WTC11 (cell line): ENCODE results near the gene RASA2. TPM values are rescaled to one million over a fixed set of nuclear protein-coding genes. Genes with fewer than 3 reads are reported as not detected.
A peak's percentile ranks its signal among the peaks of the same experiment; 100 is the strongest.

Experiments
- ATAC-seq: fragments of 200-7000 bp; cut with Tn5 transposase; 2 replicates; pipeline ENCODE4 v1.10.0; 2021; ENCODE audit warnings: mild to moderate bottlenecking, moderate library complexity
- CTCF ChIA-PET: fragments of 300-600 bp; sonication (Branson Sonifier 250); formaldehyde crosslinking; loops from one replicate; lab custom pipeline; 2021; ENCODE audit warnings: antibody characterized with exemption; lab: Charles Lee
- POLR2A ChIA-PET: fragments of 350-600 bp; sonication (Branson Sonifier 250); formaldehyde crosslinking; loops from one replicate; lab custom pipeline; 2021; ENCODE audit warnings: antibody characterized with exemption; lab: Charles Lee
- DNase-seq: peaks from one replicate; pipeline ENCODE4 v3.0.0; 2021; ENCODE audit warnings: low spot score
- H3K27ac Mint-ChIP-seq: 2 replicates; pipeline ENCODE4 v1.8.0; 2021; ENCODE audit warnings: mixed read lengths
- H3K27me3 Mint-ChIP-seq: 2 replicates; pipeline ENCODE4 v1.8.0; 2021; ENCODE audit warnings: low read depth, mild to moderate bottlenecking, moderate library complexity, mixed read lengths
- H3K36me3 Mint-ChIP-seq: 2 replicates; pipeline ENCODE4 v1.8.0; 2021; ENCODE audit warnings: mixed read lengths
- H3K4me1 Mint-ChIP-seq: 2 replicates; pipeline ENCODE4 v1.8.0; 2022; ENCODE audit warnings: mixed read lengths
- H3K4me3 Mint-ChIP-seq: 2 replicates; pipeline ENCODE4 v1.8.0; 2021; ENCODE audit warnings: mild to moderate bottlenecking, moderate library complexity, mixed read lengths
- H3K9me3 Mint-ChIP-seq: 2 replicates; pipeline ENCODE4 v1.8.0; 2021; ENCODE audit warnings: mixed read lengths
- ATF3 ChIP-seq: sonication (generic); formaldehyde crosslinking; conservative IDR thresholded peaks from 2 replicates; pipeline ENCODE4 v1.8.1; 2022; ENCODE audit warnings: mild to moderate bottlenecking, missing genetic modification reagents
- CBFB ChIP-seq: sonication (generic); formaldehyde crosslinking; IDR thresholded peaks from 2 replicates; pipeline ENCODE4 v1.8.1; 2022; ENCODE audit warnings: mild to moderate bottlenecking, low read depth, missing genetic modification reagents
- CREM ChIP-seq: sonication (generic); formaldehyde crosslinking; IDR thresholded peaks from 2 replicates; pipeline ENCODE4 v1.8.1; 2022; ENCODE audit warnings: mild to moderate bottlenecking, missing genetic modification reagents, moderate library complexity
- NR2C2 ChIP-seq: sonication (generic); formaldehyde crosslinking; IDR thresholded peaks from 2 replicates; pipeline ENCODE4 v1.8.0; 2022; ENCODE audit warnings: mild to moderate bottlenecking, missing genetic modification reagents
- PRRX2 ChIP-seq: fragments of 250-450 bp; sonication (Bioruptor Pico); IDR thresholded peaks from 2 replicates; pipeline ENCODE4 v1.8.0; 2021; ENCODE audit warnings: mild to moderate bottlenecking
- RORB ChIP-seq: fragments of 250-450 bp; sonication (Bioruptor Pico); IDR thresholded peaks from 2 replicates; pipeline ENCODE4 v1.9.0; 2021; ENCODE audit warnings: mild to moderate bottlenecking
- SP1 ChIP-seq: sonication (generic); formaldehyde crosslinking; conservative IDR thresholded peaks from 2 replicates; pipeline ENCODE4 v1.8.1; 2022; ENCODE audit warnings: missing genetic modification reagents
- TEAD1 ChIP-seq: sonication (generic); formaldehyde crosslinking; IDR thresholded peaks from 2 replicates; pipeline ENCODE4 v1.8.0; 2022; ENCODE audit warnings: mild to moderate bottlenecking, missing genetic modification reagents
- ZNF219 ChIP-seq: sonication (generic); formaldehyde crosslinking; IDR thresholded peaks from 2 replicates; pipeline ENCODE4 v1.8.0; 2023; ENCODE audit warnings: missing genetic modification reagents, mild to moderate bottlenecking, borderline replicate concordance
- total RNA-seq: library from RNA; stranded (reverse); gene quantifications from 3 replicates; pipeline ENCODE4 v1.2.3, GENCODE V29; 2021
- TF ChIP-seq, protein P1 (sequence below): sonication (generic); formaldehyde crosslinking; IDR thresholded peaks from 2 replicates; pipeline ENCODE4 v1.8.1; 2022; ENCODE audit warnings: low read depth, missing genetic modification reagents, borderline replicate concordance
- TF ChIP-seq, protein P2 (sequence below): fragments of 250-450 bp; sonication (Bioruptor Pico); IDR thresholded peaks from 2 replicates; pipeline ENCODE4 v1.9.0; 2021; ENCODE audit warnings: mild to moderate bottlenecking, borderline replicate concordance
- TF ChIP-seq, protein P3 (sequence below): sonication (generic); formaldehyde crosslinking; IDR thresholded peaks from 2 replicates; pipeline ENCODE4 v1.8.0; 2022; ENCODE audit warnings: mild to moderate bottlenecking, missing genetic modification reagents
- TF ChIP-seq, protein P4 (sequence below): sonication (generic); formaldehyde crosslinking; IDR thresholded peaks from 2 replicates; pipeline ENCODE4 v1.8.1; 2023; ENCODE audit warnings: mild to moderate bottlenecking, missing genetic modification reagents

The RASA2 gene
- total RNA-seq, 1 experiment from 2014 or later: 13.9 TPM

- H3K4me3 Mint-ChIP-seq: no peak overlapping the region
- ATAC-seq (no peak), DNase-seq (no peak)
- no peaks in the 10 kb centered on the region for H3K27me3 Mint-ChIP-seq
- POLR2A ChIA-PET: no interaction called here
- no peak overlapping the region for H3K27ac Mint-ChIP-seq
- no peaks in the 10 kb centered on the region for H3K9me3 Mint-ChIP-seq
- H3K36me3 Mint-ChIP-seq: peaks cover 12% of the 10 kb centered on the region
- no peak for TF ChIP-seq PRRX2 (CRISPR knock-in tag)
- TF ChIP-seq, protein P1, sequence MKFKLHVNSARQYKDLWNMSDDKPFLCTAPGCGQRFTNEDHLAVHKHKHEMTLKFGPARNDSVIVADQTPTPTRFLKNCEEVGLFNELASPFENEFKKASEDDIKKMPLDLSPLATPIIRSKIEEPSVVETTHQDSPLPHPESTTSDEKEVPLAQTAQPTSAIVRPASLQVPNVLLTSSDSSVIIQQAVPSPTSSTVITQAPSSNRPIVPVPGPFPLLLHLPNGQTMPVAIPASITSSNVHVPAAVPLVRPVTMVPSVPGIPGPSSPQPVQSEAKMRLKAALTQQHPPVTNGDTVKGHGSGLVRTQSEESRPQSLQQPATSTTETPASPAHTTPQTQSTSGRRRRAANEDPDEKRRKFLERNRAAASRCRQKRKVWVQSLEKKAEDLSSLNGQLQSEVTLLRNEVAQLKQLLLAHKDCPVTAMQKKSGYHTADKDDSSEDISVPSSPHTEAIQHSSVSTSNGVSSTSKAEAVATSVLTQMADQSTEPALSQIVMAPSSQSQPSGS (CRISPR knock-in tag): no peak
- peaks cover 17% of the 10 kb centered on the region for H3K4me1 Mint-ChIP-seq
- CTCF ChIA-PET: no interaction called here
These were observed 121.6 kb downstream of the RASA2 start for GRCh38 chr3:141608438-141608837.

GRCh38 chr3:141610939-141611338, 124.1 kb downstream of the RASA2 start:
- ChIA-PET CTCF (interaction anchor here (0.8 to 1.9 kb wide), 5 partner anchors 10 to 50 kb away, joined by 3 to 14 read pairs (median 4); no protein-coding TSS in a partner anchor), POLR2A (no interaction called here)
- Mint-ChIP-seq H3K9me3 (no peaks in the 10 kb centered on the region), H3K36me3 (peaks cover 12% of the 10 kb centered on the region), H3K4me1 (peaks cover 17% of the 10 kb centered on the region), H3K4me3 (peak overlapping the region; percentile 2; the same call in 1 of the 2 replicates), H3K27me3 (no peaks in the 10 kb centered on the region), H3K27ac (peak overlapping the region; percentile 36)
- ATAC-seq (peak; percentile 78), DNase-seq (no peak)
- TF ChIP-seq, protein P2, sequence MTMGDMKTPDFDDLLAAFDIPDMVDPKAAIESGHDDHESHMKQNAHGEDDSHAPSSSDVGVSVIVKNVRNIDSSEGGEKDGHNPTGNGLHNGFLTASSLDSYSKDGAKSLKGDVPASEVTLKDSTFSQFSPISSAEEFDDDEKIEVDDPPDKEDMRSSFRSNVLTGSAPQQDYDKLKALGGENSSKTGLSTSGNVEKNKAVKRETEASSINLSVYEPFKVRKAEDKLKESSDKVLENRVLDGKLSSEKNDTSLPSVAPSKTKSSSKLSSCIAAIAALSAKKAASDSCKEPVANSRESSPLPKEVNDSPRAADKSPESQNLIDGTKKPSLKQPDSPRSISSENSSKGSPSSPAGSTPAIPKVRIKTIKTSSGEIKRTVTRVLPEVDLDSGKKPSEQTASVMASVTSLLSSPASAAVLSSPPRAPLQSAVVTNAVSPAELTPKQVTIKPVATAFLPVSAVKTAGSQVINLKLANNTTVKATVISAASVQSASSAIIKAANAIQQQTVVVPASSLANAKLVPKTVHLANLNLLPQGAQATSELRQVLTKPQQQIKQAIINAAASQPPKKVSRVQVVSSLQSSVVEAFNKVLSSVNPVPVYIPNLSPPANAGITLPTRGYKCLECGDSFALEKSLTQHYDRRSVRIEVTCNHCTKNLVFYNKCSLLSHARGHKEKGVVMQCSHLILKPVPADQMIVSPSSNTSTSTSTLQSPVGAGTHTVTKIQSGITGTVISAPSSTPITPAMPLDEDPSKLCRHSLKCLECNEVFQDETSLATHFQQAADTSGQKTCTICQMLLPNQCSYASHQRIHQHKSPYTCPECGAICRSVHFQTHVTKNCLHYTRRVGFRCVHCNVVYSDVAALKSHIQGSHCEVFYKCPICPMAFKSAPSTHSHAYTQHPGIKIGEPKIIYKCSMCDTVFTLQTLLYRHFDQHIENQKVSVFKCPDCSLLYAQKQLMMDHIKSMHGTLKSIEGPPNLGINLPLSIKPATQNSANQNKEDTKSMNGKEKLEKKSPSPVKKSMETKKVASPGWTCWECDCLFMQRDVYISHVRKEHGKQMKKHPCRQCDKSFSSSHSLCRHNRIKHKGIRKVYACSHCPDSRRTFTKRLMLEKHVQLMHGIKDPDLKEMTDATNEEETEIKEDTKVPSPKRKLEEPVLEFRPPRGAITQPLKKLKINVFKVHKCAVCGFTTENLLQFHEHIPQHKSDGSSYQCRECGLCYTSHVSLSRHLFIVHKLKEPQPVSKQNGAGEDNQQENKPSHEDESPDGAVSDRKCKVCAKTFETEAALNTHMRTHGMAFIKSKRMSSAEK (CRISPR knock-in tag): no peak
- TF ChIP-seq, protein P3, sequence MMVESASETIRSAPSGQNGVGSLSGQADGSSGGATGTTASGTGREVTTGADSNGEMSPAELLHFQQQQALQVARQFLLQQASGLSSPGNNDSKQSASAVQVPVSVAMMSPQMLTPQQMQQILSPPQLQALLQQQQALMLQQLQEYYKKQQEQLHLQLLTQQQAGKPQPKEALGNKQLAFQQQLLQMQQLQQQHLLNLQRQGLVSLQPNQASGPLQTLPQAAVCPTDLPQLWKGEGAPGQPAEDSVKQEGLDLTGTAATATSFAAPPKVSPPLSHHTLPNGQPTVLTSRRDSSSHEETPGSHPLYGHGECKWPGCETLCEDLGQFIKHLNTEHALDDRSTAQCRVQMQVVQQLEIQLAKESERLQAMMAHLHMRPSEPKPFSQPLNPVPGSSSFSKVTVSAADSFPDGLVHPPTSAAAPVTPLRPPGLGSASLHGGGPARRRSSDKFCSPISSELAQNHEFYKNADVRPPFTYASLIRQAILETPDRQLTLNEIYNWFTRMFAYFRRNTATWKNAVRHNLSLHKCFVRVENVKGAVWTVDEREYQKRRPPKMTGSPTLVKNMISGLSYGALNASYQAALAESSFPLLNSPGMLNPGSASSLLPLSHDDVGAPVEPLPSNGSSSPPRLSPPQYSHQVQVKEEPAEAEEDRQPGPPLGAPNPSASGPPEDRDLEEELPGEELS (CRISPR knock-in tag): no peak
- TF ChIP-seq RORB: no peak
- TF ChIP-seq, protein P4, sequence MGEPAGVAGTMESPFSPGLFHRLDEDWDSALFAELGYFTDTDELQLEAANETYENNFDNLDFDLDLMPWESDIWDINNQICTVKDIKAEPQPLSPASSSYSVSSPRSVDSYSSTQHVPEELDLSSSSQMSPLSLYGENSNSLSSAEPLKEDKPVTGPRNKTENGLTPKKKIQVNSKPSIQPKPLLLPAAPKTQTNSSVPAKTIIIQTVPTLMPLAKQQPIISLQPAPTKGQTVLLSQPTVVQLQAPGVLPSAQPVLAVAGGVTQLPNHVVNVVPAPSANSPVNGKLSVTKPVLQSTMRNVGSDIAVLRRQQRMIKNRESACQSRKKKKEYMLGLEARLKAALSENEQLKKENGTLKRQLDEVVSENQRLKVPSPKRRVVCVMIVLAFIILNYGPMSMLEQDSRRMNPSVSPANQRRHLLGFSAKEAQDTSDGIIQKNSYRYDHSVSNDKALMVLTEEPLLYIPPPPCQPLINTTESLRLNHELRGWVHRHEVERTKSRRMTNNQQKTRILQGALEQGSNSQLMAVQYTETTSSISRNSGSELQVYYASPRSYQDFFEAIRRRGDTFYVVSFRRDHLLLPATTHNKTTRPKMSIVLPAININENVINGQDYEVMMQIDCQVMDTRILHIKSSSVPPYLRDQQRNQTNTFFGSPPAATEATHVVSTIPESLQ (CRISPR knock-in tag): no peak
- no peak for TF ChIP-seq ATF3 (CRISPR knock-in tag)

DNA sequence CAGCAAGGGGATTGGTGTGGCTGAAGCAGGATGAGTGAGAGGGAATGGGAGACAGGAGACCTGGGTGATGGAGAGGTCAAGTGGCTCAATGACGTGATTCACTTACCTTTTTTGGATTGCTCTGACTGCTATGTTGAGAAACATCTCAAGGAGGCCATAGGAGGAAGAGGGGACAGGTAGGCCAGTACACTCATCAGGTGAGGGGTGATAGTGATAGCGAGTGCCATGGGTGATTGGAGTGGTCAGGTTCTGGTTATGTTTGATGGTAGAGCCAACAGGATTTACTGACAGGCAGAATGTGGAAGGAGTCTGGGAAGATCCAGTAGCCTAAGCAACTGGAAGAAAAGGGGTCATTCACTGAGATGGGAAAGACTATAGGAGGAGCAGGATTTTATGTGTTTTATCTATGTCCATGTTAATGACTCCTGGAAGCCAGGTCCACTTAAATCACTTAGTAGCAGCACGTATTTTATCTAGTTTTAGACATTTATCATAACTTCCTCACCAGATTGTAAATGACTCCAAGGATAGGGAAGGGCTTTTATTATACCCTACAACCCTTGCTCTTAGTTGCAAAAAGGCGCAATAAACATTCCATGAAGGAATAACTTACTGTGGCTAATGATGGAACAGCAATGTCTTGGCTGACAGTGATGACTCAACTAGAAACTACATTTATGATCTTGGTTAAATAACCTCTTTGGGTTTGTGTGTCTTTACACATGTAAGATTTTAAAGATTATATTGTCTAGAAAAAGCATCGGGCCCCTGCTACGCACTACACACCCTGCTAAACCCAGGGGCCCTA, 131.5 kb downstream of the RASA2 start:
- Mint-ChIP-seq H3K9me3 (peaks cover 9% of the 10 kb centered on the region), H3K4me1 (peaks cover 20% of the 10 kb centered on the region), H3K27ac (peak overlapping the region; percentile 42; the same call in 1 of the 2 replicates), H3K36me3 (peaks cover 2% of the 10 kb centered on the region; the same call in 1 of the 2 replicates), H3K27me3 (no peaks in the 10 kb centered on the region), H3K4me3 (no peak overlapping the region)
- no peak for ATAC-seq
- CTCF ChIA-PET: interaction anchor here (0.5 kb wide), 1 partner anchor 380 kb away, joined by 3 read pairs; no protein-coding TSS in a partner anchor
- no peak for DNase-seq
- POLR2A ChIA-PET: no interaction called here
- no peak for TF ChIP-seq TEAD1 (CRISPR knock-in tag)
- TF ChIP-seq ZNF219 (CRISPR knock-in tag): no peak
- TF ChIP-seq CBFB (CRISPR knock-in tag): no peak
- TF ChIP-seq SP1 (CRISPR knock-in tag): no peak
- no peak for TF ChIP-seq NR2C2 (CRISPR knock-in tag)
- no peak for TF ChIP-seq CREM (CRISPR knock-in tag)
- TF ChIP-seq, all 79 proteins: peak for 0
